HG03025 (cell line): ENCODE data around the gene FBXO11.
"Not testable (repeated sequence)": the region's sequence is repeated elsewhere in the genome, so short reads cannot be mapped to it uniquely, and the experiment has no call there.

ENCODE experiments used
- ATAC-seq: cut with Tn5 transposase; IDR thresholded peaks from one replicate; pipeline ENCODE4 v1.9.1; 2021; ENCODE audit warnings: mild to moderate bottlenecking, moderate library complexity; ENCODE audit not compliant: unreplicated experiment, low FRiP score

The FBXO11 gene

GRCh38 chr2:47899915-47900816 is 6.1 kb downstream of the FBXO11 start:
- ATAC-seq = no peak

DNA sequence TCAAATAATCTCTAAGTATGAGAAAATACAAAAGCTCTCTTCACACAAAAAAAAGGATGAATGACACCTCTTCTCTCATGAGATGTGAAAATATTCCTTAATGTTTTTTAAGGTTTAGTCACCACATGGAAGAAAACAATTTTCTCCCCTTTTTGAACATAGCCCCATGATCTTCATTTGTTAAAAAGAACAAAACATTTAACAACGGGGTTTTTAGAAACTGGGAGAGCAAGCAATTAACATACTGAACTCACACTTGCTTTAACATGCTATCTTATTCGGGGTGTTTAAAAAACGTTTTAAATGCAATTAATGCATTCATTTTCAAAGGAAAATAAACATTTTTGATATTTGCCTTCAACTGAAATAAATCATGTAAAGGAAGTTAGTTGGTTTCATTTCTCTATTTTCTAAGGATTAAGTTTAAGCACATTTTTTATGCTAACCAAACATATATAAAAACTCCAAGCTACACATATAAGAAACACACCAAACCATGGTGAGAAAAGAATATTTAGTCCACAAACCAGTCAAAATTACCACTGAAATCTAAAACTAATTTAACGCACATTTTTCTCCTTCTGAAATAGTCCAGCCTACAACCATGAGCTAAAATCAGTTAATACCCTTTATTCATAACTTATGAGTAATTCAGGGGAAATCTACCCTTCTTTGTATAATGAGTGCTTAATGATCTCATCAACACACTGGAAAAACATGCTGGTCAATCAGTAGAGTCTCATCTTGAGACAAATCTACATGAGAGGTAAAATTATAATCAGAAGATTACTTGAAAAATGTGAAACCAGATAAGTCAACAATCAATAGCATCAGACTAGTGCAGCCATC is 8.2 kb downstream of the FBXO11 start:
- ATAC-seq = no peak

DNA sequence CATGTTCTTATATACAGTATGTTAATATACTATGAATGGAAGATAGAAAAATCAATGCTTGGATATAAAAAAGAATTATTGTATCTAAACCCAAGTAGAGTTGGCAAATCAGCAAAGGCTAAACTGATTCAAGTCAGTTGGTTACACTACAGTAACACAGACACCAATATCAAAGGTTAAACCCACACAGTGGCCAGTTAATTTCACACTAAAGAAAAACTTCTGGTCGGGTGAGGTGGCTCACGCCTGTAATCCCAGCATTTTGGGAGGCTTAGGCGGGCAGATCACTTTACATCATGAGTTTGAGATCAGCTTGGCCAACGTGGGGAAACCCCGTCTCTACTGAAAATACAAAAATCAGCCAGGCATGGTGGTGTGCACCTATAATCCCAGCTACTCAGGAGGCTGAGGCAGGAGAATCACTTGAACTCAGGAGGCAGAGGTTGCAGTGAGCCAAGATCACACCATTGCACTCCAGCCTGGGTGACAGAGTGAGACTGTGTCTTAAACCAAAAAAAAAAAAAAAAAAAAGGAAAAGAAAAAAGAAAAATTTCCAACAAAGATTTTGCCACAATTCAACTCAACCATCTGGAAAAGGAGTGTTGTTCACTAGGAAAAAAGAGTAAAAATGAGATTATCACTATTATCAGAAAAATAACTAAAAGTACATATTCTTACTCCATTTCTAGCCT is 9.0 kb downstream of the FBXO11 start:
- ATAC-seq = not testable (repeated sequence)

GRCh38 chr2:47896450-47896968 is 9.8 kb downstream of the FBXO11 start:
- ATAC-seq = no peak

DNA sequence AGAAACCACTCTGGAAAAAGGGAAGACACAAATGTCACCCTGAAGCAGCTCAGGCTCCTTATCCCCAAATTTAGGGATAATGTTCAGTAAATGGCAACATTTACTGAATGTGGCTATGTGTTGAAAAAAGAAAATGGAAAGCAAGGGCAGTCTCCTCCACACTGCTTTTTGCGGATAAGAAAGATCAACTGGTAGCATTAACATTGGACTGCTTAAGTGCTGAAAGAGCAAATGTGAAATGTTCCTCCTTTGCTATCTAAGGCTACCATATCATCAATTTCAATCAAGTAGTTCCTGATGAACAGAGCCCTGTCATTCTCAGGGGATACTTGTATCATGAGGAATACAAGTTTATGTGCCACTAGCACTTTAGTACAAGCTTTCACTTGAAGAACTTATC is 12.5 kb downstream of the FBXO11 start:
- no peak for ATAC-seq

- ATAC-seq = no peak
These were observed 14.0 kb downstream of the FBXO11 start for GRCh38 chr2:47892338-47892730.

GRCh38 chr2:47891369-47892337 is 14.6 kb downstream of the FBXO11 start:
- no peak for ATAC-seq

- no peak for ATAC-seq
These were observed 15.5 kb downstream of the FBXO11 start for GRCh38 chr2:47890711-47891368.

DNA sequence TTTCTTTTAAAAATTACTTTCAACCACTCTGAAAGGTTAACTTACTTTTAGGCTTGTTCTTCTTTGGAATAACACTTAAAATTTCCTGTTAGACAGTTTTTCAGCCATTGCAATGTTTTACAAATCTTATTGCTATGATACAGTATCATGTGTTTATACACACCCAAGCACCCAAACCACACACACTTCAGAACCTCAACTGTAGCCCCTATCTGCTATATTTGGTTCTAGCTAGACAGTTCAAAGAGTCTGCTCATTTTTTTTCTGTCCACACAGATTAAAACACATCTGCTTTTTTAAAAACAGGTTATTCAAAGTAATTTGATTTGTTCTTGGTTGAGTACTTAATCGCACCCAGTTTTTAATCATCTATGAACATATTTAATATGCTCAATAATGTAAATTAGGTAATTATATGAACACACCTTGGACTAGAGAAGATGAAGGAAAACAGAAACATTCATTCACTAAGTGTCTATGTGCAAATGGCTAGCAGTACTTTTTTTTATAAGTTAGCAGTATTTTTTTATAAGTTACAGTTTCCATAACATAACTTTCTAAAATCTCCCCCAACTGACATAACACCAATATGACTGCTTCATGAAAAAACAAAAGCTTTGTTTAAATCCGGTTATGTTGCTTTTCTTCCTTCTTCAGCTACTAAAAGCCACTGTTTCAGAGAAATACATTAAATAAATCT is 17.6 kb downstream of the FBXO11 start:
- no peak for ATAC-seq

GRCh38 chr2:47876912-47877311 is 29.4 kb downstream of the FBXO11 start:
- no peak for ATAC-seq

- no peak for ATAC-seq
These were observed 33.4 kb downstream of the FBXO11 start for GRCh38 chr2:47872941-47873340.

GRCh38 chr2:47870641-47871540 is 35.4 kb downstream of the FBXO11 start:
- no peak for ATAC-seq

- no peak for ATAC-seq
These were observed 36.3 kb downstream of the FBXO11 start for GRCh38 chr2:47869859-47870595.

DNA sequence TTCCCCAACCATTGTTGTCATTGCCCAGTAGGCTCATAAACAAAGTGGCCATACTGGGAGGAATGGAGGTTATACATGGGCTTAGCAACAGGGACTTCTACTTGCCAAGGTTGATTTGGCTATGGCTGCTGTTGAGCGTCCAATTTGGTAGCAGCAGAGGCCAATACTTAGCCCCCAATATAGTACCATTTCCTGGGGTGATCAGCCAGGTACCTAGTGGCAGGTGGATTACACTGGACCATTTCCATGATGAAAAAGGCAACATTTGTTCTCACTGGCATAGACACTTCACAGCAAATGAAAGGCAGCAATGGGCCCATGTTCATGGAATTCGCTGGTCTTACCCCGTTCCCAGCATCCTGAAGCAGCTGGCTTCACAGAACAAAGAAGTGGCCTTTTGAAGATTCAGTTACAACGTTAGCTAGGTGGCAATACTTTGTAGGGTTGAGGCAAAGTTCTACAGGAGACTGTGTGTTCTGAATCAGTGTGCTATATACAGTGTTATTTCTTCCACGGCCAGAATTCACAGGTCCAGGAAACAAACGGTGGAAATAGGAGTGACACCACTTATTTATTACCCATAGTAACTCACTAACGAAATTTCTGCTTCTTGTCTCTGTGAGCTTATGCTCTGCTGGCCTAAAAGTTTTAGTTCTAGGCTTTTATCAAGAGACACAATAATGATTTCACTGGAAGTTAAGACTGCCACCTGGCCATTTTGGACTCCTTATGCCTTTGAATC is 37.5 kb downstream of the FBXO11 start:
- ATAC-seq = no peak

- ATAC-seq = no peak
These were observed 39.1 kb downstream of the FBXO11 start for GRCh38 chr2:47867205-47867604.

DNA sequence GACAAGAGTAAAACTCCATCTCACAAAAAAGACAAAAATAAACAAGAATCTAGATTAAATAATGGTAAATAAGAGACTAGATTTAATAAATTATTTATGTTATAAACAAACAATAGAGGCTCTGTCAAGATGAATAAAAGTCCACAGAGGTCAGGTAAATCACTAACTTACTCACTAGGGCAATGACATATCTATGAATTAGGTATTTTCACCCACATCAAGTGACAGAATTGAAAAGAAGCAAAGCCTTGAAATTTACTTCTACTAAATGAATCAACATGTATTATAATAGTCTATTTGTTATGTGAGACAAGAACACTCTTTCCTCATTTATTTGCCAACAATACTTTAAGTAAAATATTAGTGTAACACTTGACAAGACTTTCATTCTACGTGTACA is 41.7 kb downstream of the FBXO11 start:
- no peak for ATAC-seq
